Left renal cortex interstitium (tissue), 4 donors: ENCODE results near the gene EFHD2. TPM values are rescaled to one million over a fixed set of nuclear protein-coding genes. Genes with fewer than 3 reads are reported as not detected.
"Not testable (repeated sequence)": the region's sequence is repeated elsewhere in the genome, so short reads cannot be mapped to it uniquely, and the experiment has no call there.

Source experiments
- DNase-seq, 4 donors: peaks; one replicate each; pipeline ENCODE4 v3.0.0-alpha.2; 2013; ENCODE audit warnings: low read depth in 4 of 4, low spot score in 2 of 4, missing footprints in 1 of 4
- polyA plus RNA-seq, 4 donors: library from polyadenylated mRNA; unstranded; fragments of 120-200 nt; gene quantifications; one replicate each; pipeline ENCODE4 v1.2.1, GENCODE V29; 2013; ENCODE audit not compliant: insufficient read length in 4 of 4

The EFHD2 gene
- polyA plus RNA-seq, 4 donors = 10.3 to 18.8 (median 15.6) TPM

DNA sequence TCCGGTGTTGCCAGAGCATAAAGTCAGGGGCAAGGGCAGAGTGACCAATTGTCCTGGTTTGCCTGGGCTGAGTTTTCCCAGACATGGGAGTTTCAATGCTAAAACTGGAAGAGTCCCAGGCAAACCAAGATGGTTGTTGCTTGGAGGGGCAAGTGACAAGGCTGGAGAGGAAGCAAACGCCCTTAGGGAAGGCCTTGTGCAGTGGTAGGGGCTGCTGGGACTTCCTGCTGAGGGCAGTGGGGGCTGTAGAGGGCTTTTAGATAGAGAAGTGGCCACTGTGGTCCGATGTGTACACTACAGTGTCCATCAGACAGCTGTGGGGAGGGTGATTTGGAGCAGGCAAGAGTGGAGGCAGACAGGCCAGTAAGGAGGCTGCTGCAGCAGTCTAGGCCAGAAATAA is 39.9 kb downstream of the EFHD2 start:
- DNase-seq = no peak

DNA sequence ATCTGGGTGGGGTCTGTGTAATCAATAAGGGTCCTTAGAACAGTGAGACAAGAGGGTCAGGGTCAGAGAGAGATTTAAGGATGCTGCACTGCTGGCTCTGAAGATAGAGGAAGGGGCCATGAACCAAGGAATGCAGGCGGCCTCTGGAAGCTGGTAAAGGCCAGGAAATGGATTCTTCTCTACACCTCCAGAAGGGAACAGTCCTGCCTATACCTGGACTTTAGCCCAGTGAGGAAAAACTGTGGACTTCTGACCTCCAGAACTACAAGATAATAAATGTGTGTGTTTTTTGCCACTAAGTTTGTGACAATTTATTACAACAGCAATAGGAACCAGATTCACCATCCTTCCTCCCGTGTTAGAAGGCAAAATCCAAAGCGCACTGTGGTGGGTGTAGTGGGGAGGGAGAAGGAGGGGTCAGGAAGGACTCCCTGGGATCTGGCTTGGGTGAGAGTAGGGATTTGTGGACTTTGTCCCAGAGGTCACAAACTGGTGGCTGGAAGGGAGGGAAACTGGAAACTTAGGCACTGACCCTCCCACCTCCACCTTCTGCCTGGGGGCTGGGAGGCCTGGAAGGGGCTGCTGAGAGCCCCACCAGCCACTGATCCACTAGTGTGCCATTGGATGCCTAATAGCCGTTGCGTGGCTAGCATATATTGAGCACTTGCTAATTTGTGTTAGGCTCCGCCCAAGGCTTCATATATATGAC is 41.5 kb downstream of the EFHD2 start:
- DNase-seq = no peak

DNA sequence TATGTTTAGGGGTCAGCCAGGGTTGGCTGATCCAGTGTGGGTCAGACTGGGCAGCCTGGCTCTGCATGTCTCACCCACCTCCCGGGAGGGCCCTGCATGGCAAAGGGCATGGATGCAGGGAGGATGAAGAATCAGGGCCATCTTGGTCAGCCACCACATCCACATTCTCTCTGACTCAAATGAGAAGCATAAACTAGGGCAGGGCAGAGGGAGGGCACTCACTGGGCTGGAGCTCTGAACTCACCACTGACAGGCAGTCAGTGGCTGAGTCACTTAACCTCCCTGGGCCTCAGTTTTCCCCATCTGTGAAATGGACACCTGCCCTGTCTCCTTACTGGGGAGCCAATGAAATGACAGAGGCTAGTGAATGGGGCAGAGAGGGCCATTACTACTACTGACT is 42.5 kb downstream of the EFHD2 start:
- no peak for DNase-seq

DNA sequence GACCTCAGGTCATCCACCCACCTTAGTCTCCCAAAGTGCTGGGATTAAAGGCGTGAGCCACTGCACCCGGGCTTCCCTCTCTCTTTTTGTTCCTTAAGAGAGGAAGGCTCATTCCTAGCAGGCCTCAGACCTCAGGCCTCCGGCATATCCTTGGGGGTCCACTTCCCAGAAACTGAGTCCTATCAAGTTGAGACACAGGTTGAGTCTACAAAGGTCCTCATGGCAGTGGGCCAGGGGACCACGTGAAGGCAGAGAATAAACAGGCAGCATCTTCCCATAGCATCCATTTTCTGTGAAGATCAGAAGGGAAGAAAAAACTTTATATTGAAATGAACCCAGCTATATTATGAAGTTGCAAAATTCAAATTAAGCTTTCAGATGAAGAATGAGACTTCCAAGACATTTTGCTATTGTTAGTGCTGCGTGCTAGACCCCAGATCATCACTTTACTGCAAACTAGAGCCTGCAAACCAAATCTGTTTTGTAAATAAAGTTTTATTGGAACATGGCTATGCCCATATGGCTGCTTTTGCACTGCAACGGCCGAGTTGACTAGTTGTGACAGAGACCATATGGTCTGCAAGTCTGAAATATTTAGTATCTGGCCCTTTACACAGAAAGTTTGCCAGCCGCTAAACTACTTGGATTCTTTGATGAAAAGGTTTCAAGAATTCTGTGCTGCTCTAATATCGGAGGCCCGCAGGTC is 43.3 kb downstream of the EFHD2 start:
- DNase-seq = no peak

DNA sequence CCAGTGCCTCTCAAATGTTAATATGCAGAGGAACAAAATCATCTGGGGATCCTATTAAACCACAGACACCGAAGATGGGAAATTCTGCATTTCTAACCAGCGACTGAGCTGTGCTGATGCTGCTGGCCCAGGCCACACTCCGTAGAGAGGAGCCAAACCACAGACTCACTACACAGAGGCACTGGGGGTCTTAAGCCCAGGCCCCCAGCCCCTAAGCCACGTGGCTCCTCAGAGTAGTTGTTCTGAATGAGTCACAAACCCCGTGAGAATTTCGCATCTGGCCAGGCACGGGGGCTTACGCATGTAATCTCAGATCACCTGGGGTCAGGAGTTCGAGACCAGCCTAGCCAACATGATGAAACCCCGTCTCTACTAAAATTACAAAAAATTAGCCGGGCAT is 44.0 kb downstream of the EFHD2 start:
- DNase-seq = no peak

DNA sequence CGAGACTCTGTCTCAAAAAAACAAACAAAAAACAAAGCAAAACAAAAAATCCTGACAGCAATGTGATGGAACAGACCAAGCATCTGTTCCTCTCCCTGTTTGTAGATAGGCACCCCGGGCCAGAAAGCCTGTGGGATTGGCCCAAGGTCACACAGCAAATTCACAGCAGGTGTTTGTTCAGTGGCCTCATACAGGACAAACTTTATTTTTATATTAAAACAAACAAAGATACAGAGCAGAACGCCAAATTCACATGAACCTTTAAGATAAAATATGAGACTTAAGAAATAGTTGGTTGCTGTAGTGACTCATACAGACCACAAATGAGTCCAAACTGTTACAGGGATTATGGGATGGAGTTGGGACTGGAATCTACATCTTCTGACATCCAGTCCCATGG is 44.6 kb downstream of the EFHD2 start:
- DNase-seq = no peak

DNA sequence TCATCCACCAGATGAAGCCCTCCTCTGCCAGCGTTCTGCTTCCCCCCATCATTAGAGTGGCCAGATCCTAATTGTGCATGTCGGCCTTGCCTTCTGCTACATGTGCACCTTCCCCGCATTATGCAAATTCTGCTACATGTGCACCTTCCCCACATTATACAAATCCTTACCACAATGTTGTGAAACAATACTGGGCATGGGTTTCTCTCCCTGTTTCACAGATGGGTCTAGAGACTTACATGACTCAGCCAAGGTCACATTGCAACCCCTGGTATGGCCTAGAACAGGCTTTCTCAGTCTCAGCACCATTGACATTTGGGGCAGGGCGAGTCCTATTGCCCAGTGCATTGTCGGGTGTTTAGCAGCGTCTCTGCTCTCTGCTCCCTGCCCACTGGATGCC is 45.8 kb downstream of the EFHD2 start:
- no peak for DNase-seq

DNA sequence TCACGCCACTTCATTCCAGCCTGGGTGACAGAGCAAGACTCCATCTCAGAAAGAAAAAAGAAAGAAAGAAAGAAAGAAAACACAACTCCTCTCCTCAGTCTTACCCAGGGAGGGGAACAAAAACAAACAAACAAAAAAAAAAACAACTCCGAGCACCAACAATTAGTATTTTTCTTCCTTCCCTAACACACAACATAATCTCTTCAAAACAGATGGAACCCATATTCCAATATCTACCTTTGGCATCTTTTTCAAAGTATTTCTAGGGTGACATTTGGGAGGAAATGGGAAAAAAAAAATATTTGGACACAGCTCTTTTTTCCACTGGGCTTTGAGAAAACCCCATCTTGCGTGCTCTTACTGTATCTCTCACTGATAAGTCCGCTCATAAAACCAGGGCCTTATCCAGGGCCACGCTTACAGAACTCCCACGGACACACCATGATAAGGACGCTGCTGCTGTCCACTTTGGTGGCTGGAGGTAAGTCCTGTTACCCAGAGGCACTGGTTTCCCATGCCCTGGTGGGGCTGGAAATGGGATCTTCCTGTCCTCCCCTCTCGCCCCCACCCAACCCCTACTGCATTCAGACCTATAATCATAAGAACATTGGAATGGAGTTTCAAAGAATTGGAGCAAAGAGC is 46.7 kb downstream of the EFHD2 start, which contains the start of gene CELA2A:
TSS of gene CELA2A (plus strand) at position 420 of the 642 bp plus-strand sequence. CDS start at position 442, 22 bp downstream.
- no peak for DNase-seq

DNA sequence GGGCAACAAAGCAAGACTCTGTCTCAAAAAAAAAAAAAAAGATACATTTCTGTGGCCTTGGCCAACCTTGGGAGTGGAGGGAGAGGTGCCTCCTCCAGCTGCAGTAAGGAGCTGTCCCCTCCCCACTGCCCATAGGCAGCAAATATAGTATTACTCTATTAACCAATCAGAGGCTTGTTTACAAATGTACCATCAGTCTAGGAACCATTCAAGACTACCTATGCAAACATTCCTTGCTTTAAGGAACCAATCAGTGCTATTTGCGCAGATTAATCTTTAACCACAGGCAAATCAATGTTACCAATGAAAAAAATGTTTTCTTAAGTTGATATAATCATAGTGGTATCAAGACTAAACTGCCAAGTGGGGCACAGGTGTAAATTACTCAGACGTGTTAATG is 47.9 kb downstream of the EFHD2 start:
- DNase-seq = no peak

DNA sequence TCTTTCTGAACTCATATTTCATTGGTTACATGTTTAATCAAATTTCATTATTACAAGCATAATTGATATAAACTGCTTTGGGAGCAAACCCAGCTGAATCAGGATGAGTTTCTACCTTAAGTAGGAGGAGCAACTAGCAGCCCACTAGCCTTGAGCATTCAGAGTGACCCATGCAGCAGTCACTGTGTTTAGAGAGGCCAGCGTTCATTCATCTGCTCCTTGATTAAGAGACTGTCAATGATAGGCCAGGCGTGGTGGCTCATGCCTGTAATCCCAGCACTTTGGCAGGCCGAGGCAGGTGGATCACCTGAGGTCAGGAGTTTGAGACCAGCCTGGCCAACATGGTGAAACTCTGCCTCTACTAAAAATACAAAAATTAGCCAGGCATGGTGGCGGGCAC is 48.7 kb downstream of the EFHD2 start:
- DNase-seq = not testable (repeated sequence)

DNA sequence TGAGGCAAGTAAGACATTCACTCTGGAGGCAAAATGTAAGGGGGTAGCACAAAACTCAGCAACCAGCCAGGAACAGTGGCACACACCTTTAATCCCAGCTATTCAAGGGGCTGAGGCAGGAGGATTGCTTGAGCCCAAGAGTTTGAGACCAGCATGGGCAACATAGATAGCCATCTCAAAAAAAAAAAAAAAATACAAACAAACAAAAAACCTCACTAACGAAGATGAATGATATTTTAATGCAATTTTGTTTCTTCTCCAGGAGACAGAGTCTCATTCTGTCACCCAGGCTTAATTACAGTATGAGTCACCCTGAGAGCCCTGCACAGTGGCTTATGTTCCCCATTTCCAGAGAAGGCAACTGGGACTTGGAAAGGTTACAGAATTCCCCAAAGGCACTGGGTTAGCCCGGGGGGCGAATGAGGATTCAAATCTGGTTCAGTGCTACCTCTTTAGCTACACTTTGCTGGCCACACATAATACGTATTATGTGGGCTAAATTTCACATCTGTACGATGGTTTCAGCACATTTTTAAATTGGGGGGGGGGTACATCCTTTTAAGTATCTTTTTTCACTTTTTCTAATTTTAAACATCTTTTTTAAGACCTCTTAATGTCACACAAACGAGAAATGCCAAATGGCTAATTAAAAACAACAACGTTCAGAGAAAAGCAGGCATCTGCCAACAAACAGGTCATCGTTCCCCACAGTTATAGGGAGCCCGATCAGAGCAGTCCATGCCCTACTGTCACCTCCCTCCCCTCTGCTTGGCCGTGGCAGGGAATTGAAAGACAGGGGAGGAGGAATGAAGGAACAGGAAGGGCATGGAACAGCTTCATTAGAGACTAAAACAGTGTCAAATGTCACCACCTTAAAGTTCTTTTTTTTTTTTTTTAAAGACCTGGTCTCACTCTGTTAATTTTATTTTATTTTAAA is 50.4 kb downstream of the EFHD2 start:
- no peak for DNase-seq

DNA sequence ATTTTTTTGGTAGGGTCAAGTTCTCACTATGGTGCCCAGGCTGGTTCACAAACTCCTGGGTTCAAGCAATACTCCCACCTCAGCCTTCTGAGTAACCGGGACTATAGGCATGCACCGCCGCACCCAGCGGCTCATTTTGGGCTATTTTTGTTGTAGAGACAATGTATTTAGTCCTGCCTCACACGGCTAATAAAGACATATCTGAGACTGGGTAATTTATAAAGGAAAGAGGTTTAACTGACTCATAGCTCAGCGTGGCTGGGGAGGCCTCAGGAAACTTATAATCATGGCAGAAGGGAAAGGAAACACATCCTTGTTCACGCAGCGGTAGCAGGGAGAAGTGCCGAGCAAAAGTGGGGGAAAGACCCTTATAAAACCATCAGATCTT is 51.0 kb downstream of the EFHD2 start:
- DNase-seq = no peak

DNA sequence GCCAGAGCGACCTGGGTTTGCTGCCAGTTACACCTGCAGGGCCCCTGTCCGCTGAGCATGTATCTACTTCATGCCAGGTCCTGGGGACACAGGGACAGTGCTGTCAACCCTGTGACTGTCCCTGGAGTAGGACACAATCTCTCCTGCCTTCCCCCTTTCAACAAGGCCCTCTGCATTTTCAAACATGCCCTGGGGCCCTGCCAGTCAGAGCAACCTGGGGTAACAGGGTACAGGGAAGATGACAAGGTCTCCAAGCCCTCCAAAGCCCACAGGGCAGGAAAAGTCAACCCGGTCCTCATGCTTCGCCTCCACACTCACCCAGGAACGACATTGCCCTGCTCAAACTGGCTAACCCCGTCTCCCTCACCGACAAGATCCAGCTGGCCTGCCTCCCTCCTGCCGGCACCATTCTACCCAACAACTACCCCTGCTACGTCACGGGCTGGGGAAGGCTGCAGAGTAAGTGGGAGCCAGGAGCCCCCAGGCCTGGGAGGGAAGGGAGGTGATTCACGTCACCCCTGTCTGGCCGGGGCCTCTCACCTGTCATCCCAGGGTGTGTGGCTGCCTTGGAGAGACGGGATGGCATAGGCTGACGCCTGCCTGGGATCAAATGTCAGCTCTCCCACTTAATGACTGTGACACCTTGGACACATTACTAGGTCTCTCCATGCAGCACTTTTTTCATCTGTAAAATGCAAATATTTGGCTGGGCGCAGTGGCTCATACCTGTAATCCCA is 53.5 kb downstream of the EFHD2 start:
- DNase-seq = not testable (repeated sequence)

DNA sequence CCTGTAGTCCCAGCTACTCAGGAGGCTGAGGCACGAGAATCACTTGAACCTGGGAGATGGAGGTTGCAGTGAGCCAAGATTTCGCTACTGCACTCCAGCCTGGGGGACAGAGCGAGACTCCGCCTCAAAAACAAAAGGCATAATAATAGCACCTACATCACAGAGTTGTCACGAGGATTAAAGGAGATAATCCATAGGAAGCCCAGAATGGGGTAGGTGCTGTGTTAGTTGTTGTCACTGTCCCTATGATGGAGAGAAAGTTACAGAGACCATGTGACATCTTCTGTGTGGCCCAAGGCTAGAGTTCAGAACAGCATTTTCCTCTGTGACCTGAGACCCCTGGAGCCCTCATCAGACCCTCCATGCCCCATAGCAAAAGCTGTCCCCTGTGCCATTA is 54.2 kb downstream of the EFHD2 start:
- not testable (repeated sequence) for DNase-seq

DNA sequence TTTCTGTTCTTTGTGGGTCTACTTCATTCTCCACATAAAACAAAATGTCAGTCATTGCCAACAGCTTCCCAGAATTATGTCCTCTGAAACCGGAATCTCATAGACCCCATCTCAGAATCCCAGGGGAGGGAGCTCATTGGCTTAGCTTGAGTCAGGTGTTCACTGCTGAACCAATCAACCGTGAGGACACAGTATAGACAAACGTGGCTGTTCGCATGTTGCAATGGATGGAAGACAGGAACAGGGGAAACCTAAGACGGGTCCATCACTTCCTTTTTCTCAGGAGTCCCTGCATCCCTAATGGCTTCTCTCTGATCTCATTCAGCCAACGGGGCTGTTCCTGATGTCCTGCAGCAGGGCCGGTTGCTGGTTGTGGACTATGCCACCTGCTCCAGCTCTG is 56.0 kb downstream of the EFHD2 start:
- DNase-seq = no peak

DNA sequence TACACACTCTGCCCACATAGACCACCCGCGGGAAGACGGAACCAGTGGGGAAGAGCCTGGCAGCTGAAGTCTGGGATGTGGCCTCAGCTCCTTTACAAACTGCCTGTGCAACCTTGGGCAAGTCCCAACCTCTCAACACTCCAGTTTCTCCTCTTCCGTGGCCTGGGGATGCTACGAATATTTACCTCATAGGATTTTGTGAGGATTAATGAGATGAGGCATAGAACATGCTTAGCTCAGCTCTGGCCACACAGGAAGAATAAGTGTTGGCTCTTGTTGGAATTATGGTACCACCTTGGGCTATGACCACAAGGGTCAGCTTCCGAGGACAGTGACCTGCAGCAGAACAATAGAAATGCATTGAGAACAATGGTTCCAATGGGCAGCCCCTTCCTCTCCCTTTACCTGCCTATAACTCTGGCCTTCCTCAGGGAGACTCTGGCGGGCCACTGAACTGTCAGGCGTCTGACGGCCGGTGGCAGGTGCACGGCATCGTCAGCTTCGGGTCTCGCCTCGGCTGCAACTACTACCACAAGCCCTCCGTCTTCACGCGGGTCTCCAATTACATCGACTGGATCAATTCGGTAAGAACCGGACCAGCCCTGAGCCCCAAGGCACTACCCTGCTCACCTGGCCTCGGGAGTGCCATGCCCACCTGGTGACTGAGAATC is 57.4 kb downstream of the EFHD2 start:
- not testable (repeated sequence) for DNase-seq

DNA sequence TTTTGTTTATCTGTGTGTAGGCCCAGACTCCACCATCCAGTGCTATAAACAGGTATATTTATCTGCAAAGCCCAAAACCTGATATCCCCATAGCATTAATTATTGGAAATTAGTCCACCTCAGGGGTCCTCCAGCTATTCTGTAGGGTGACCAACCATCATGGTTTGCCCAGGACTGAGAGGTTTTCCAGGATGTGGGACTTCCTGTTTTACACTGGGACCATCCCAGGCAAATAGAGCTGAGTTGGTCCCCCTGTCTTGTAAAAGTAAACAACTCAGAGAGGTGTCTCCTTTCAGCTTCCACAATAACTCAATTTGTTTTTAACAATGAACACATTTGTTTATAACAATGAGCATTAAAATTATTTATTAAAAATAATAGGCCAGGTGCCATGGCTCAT is 58.5 kb downstream of the EFHD2 start:
- no peak for DNase-seq

DNA sequence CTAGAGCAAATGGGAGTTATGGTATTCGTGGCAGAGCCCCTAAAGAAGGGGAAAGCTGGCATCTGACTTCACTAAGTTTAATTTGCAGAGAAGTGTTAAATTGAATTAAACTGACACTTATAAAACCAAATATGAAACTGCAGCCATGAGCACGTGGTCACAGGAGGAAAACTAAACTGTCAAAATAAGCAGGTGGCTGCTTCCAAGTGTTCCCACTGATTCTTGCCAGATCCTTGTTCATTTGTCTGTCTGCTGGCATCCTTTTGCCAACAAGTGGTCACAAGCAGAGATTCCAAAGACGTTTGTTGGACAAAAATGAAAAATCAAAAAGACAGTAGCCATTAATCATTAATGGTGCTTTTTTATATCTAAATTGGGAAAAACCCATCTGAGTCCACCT is 59.7 kb downstream of the EFHD2 start:
- no peak for DNase-seq

DNA sequence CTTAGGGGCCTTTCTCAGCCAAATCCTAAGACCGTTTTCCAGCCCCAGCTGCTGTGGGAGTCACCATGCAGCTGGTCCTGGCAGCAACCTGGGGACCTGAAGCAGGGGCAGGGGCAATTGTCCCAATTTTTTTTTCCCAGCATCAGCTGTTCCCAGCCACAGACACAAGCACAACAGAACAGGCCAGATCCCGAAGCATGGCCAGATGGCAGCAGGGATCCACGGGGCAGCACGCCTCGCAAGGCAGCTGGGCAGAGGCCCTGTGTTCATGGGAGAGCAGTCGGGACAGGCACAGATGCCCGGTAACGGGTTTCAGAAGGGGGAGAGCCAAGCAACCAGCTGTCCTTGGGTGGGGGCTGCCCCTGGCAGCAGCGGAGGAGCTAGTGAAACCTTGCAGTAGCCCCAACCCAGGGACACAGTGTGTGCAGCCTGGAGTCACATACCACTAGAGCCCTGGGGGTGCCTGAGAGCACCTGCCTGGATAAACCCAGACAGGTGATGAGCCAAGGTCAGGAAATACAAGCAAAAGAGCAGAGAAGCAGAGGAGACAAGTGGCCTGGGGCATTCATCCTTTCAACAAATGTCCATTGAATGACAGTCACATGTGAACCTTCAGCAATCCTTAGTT is 60.2 kb downstream of the EFHD2 start:
- not testable (repeated sequence) for DNase-seq
